Inflammatory macrophage treated with lipopolysaccharide for 4 hours (primary cell): ENCODE measurements around the gene MECP2.
A peak's percentile ranks its signal among the peaks of the same experiment; 100 is the strongest.

Experiments
- DNase-seq: peaks from one replicate; pipeline ENCODE4 v3.0.0-alpha.2; 2020

Gene MECP2

GRCh38 chrX:154030715-154031305 lies 66.7 kb downstream of the MECP2 start:
- DNase-seq, result no peak

GRCh38 chrX:154030266-154030665 lies 67.3 kb downstream of the MECP2 start:
- no peak for DNase-seq

- no peak for DNase-seq
These were observed 68.1 kb downstream of the MECP2 start for GRCh38 chrX:154029439-154029838.

GRCh38 chrX:154028502-154029184 lies 68.9 kb downstream of the MECP2 start:
- no peak for DNase-seq

GRCh38 chrX:154027986-154028385 lies 69.5 kb downstream of the MECP2 start:
- peak; percentile 55 for DNase-seq

- DNase-seq, result no peak
These were observed 70.5 kb downstream of the MECP2 start for GRCh38 chrX:154027022-154027402.

GRCh38 chrX:154026136-154027021 lies 71.1 kb downstream of the MECP2 start:
- DNase-seq, result no peak

GRCh38 chrX:154025230-154025629 lies 72.3 kb downstream of the MECP2 start:
- no peak for DNase-seq

- no peak for DNase-seq
These were observed 73.2 kb downstream of the MECP2 start for GRCh38 chrX:154024271-154024670.

GRCh38 chrX:154023276-154024000 lies 74.1 kb downstream of the MECP2 start:
- no peak for DNase-seq

- DNase-seq, result no peak
These were observed 75.4 kb downstream of the MECP2 start for GRCh38 chrX:154022108-154022507.

- peak; percentile 61 for DNase-seq
These were observed 76.3 kb downstream of the MECP2 start for GRCh38 chrX:154021131-154021611.

- DNase-seq, result peak; percentile 67
These were observed 76.9 kb downstream of the MECP2 start for GRCh38 chrX:154020536-154021115.

- peak; percentile 76 for DNase-seq
These were observed 77.6 kb downstream of the MECP2 start, which contains the start of gene IRAK1 for GRCh38 chrX:154019633-154020528. Gene IRAK1 (minus strand): TSS chrX:154019902. CDS start chrX:154019812, 90 bp downstream.

GRCh38 chrX:154019061-154019621 lies 78.4 kb downstream of the MECP2 start:
- DNase-seq, result no peak

- DNase-seq, result no peak
These were observed 78.9 kb downstream of the MECP2 start for GRCh38 chrX:154018518-154019060.

- no peak for DNase-seq
These were observed 79.6 kb downstream of the MECP2 start for GRCh38 chrX:154017766-154018517.

- DNase-seq, result no peak
These were observed 81.0 kb downstream of the MECP2 start for GRCh38 chrX:154016366-154017076.

- no peak for DNase-seq
These were observed 81.8 kb downstream of the MECP2 start for GRCh38 chrX:154015581-154016264.
